Middle frontal gyrus (tissue), 1 donor: ENCODE results near the gene SUCNR1.
"Not testable (repeated sequence)": the region's sequence is repeated elsewhere in the genome, so short reads cannot be mapped to it uniquely, and the experiment has no call there.

Source experiments
- DNase-seq: peaks from one replicate; pipeline ENCODE4 v3.0.0-alpha.2; 2015; ENCODE audit warnings: low spot score; ENCODE audit errors: extremely low spot score

SUCNR1 gene

GRCh38 chr3:151873398-151873797 lies at the start of gene SUCNR1:
SUCNR1 (plus strand) TSS chr3:151873643; CDS start chr3:151879893, 6,250 bp downstream.
- DNase-seq, result no peak

DNA sequence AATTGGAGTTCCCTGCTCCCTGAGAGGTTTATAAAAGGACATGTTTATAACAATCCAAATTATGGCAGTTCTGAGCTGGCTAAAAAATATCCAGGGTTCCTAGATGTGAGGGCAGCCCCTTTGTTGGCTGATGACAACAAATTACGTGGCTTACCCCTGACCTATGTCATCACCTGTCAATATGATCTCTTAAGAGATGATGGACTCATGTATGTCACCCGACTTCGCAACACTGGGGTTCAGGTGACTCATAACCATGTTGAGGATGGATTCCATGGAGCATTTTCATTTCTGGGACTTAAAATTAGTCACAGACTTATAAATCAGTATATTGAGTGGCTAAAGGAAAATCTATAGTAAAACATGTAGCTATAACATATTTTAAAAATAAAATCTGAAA lies 45.6 kb upstream of the SUCNR1 start:
- no peak for DNase-seq

- DNase-seq, result no peak
These were observed 37.5 kb upstream of the SUCNR1 start for GRCh38 chr3:151835751-151836525.

DNA sequence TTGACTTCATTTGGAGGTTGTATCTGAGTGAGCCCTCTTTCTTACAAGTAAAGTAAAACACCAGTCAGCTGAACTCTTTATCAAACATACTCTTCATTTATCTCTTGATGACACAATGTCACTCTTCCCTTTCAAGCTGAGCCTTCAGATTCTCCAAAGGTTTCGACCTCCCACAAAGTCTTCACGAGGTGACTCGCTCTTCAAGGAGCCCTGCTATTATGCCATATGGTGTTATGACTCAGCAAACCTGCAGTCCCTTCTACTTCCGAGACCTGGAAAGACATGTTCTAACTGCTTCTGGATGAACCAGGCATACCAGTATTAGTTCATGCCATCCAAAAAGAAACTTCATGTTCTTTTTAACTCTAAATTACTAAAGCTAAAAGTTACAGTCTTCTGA lies 36.4 kb upstream of the SUCNR1 start:
- no peak for DNase-seq

DNA sequence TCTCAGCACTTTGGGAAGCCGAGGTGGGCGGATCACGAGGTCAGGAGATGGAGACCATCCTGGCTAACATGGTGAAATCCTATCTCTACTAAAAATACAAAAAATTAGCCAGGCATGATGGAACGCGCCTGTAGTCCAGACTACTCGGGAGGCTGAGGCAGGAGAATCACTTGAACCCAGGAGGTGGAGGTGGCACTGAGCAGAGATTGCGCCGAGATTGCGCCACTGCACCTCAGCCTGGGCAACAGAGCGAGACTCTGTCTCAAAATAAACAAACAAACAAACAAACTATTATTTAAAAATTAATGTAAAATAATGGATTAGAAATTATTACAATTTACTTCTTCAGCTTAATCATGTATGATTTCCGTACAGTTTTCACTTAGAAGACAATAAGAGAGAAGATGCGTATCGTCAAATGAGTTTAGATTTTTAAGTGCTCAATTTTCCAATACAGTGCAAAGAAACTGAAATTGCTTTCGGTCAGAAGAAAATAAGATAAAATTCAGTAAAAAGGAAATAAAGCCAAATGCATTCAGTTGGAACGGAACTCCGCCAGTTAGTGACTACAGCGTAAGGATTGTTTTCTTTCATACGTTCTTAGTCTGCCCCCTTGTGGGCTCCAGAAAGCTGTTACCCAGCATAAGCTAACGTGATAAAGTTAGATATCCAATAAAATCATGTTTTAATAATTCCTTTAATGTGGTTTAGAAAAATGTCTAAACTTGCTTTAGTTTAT lies 34.7 kb upstream of the SUCNR1 start:
- DNase-seq, result peak; percentile 53

DNA sequence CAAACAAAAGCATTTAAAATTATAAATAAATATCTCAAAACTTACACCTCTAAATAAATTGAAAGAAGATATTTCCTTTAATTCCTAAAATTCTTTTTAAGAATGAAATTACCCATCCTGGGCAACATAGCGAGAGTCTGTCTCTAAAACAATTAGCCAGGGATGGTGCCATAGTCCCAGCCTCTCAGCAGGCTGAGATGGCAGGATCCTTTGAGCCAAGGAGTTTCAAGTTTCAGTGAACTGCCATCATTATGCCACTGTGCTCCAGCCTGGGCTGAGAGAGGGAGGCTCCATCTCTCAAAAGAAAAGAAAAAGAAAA lies 34.2 kb upstream of the SUCNR1 start:
- no peak for DNase-seq

DNA sequence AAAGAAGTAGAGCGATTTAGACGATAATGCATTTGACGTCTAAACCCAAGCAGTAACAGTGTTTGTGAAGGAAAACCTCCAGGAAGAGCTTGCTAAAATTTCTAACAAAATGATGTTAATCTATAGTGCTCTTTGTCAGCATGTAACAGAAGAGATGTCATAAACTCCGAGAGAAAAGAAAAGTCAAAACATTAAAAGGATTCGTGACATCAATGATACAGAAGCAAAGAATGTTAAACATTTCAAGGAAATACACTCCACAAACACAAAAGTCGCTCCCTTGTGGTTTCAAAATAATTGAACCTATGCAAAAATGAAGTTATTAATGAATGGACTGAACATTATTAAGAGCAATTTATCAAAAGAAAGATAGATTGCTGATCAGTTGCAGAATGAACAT lies 31.6 kb upstream of the SUCNR1 start:
- no peak for DNase-seq

DNA sequence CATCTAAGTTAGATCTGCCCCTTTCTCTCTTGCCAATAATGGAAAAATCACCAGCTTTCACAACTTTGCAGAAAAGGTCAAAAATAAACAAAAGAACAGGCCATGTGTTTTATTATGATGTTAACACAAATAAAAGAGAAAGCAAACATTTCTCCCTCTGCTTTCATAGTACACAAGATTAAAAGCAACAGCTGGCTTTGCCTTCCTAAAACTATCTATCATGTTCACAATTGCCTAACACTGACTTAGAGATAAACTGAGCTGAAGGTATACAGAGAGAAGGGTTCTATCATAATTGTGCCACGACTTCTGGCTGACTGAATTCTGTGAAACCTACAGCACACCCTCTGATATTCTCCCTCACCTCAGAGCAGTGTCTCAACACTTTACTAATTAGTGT lies 30.2 kb upstream of the SUCNR1 start:
- DNase-seq, result no peak

- no peak for DNase-seq
These were observed 28.0 kb upstream of the SUCNR1 start for GRCh38 chr3:151845306-151845905.

DNA sequence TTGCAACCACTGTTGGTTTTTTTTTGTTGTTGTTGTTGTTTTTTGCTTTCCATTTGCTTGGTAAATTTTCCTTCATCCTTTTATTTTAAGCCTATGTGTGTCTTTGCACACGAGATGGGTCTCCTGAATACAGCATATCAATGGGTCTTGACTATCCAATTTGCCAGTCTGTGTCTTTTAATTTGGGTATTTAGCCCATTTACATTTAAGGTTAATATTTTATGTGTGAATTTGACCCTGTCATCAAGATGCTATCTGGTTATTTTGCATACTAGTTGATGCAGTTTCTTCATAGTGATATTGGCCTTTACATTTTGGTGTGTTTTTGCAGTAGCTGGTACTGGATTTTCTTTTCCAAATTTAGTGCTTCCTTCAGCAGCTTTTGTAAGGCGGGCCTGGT lies 23.4 kb upstream of the SUCNR1 start:
- not testable (repeated sequence) for DNase-seq

GRCh38 chr3:151852074-151852811 lies 21.2 kb upstream of the SUCNR1 start:
- no peak for DNase-seq

DNA sequence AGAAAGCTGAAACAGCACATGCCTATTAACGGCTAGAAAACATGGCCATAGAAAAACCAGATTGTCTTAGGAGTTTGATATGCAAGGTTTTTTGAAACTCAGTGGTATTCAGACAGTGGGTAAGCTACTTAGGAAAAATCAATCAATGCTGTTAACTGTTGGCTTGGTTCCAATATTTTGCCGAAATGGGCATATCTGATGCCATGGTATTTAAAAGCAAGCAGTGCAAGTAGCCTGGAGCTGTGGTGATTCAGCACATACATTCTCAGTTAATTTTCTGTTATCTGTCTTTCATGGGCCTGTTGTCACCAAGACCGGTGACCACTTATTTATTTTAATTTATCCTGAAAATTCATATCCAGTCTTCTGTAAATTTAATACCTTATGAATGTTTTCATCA lies 17.3 kb upstream of the SUCNR1 start:
- no peak for DNase-seq

DNA sequence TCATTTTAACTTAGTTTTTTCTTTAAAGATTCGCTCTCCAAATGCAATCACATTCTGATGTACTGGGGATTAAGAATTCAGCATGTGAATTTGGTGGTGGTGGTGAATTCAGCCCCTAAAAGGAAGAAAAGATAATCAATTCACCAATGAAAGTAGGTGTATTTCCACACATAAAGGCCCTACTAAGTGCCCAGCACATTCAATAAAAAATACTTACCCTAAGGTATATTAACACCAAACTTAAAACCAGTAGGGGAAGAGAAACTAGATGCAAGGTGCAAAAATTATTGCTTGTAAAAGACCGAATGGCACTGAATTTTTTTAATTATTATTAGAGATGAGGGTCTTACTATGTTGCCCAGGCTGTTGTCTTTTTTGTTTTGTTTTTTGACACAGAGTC lies 16.8 kb upstream of the SUCNR1 start:
- DNase-seq, result no peak

DNA sequence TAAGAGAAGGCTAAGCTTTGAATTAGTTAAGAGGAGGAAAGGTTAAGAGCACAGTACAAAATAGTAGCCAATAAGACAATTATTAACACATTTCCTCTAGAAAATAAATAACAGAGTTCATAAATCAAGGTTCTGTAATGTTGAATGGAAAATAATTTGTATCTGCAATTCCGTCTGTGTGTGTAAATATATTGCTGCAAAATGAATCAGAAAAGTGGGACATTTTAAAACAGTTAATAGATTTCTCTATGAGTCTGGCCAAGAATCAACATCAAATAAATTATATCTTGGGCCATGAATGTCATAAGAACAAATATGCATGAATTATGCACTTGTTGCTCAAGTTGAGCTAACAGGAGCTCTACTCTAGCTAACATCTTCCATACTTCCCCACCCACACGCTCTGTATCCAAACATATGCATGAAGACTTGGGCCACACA lies 14.2 kb upstream of the SUCNR1 start:
- no peak for DNase-seq

- DNase-seq, result no peak
These were observed 13.5 kb upstream of the SUCNR1 start for GRCh38 chr3:151859905-151860304.

- no peak for DNase-seq
These were observed 9.8 kb upstream of the SUCNR1 start for GRCh38 chr3:151863611-151864010.

- DNase-seq, result no peak
These were observed 8.9 kb upstream of the SUCNR1 start for GRCh38 chr3:151864423-151865101.

DNA sequence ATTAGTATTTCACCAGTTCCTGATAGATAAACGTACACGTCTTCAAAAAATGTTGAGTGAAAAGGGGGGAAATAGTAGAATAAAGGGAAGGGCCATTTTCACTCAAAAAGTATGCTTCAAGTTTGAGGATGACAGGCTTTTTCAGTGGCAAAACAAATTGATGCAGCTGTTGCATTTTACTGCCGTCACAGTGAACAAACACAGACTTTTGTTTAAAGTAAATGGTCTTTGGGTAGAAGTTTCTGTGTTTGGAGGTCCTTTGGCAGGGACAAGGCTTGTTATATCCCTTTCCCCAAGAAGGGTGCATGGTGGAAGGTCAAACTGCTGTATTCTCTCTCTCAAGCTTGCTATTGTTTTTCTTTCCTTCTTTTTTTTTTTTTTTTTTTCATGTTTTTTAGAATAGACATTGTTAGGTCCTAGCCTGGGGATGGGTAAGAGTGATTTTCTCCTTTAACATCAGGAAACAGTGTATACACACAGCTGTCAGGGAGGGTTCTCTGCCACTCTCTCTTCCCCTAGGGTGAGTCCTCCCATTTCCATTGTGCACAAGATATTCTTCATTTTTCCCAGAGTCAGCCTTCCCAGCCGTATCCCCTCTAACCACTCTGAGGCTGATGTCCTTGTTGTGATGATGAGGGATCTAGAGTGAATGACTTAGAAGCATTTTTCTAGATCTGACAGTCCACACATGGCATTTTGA lies 6.6 kb upstream of the SUCNR1 start:
- no peak for DNase-seq

DNA sequence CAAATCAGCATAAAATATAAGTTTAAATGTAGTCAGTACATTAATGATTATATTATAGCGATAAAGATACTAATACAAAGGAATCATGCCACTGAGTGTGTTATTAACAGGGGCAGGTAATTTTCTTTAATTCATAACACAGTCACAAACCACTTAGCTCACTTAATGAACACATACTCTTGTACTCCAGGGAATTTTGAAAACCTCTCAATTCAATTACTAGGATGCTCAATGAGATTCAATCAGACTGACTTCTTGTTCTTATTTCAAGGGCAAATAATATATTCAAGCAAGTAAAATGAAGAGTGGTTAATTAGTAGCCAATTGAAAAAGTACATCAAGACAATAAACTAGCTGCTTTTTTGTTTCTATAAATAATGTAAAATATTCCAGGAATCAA lies 5.8 kb upstream of the SUCNR1 start:
- DNase-seq, result no peak

DNA sequence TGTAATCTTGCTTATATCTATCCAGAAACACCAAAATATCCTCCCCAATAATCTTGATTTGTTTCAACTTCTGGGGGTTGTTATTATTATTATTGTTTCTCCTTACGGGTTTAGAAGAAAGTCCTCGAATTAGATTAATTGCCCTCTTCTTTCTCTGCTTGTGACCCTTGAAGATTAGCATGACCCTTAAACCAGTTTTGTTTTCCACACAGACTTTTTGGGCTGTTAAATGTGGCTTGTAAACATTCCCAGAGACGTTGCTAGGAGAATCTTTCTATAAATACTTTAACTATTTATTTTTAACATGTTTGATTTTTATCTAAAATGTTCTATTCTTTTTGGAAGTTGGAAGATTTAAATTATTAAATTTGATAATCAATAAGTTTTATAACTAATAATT lies 4.3 kb upstream of the SUCNR1 start:
- DNase-seq, result no peak
